Measurements from ENCODE around the gene CCDC120. TPM values are rescaled to one million over a fixed set of nuclear protein-coding genes. Genes with fewer than 3 reads are reported as not detected.

Gene CCDC120
- total RNA-seq, 1 experiment from 2014 or later, result 5.3 TPM

DNA sequence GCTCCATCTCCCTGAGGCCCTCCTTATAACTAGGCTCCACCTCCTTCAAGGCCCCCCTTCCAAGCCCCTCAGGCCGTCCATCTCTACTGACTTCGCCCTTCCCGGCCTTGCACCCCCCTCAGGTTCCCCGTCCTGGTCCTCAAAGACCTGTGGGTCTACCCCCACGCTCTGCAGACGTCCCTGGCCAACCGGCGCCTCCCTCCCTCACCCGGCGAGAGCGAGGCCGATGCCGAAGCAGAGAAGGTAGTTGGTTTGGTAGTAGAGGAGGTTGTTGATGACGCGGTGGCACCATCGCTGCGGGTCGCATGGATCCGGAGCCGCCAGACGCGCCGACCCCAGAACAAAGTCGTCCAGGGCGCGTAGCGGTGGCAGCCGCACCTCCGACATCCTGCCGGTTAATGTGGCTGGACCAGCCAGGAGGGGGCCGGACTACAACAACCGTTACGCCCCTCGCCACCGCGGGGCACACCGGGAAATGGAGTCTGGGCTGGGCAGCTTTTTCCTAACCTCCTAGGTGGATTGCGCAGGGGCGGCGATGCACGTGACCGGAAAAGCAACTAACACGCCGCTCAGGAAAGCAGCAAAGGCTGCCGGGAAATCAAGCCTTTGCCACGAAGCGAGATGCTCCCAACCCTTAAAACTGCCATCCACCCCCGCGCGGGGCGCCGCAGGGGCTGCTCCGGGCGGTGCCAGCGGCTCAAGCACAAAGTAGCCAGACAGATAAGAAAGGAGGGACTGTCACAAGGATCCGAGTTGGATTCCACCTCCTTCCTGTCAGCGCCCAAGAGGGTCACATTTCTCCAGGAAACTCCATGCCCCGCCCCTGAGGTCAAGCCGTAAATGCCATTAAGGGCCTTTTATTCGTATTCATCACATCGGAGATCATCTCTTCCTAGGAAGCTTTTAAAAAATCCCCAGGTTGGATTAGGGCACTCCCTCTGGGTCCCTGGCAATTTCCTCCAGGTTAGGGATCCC is 15.1 kb downstream of the CCDC120 start, which contains the start of gene PRAF2:
Gene PRAF2 (minus strand): TSS at position 402 of the 975 bp plus-strand sequence. CDS start 15 bp downstream, at position 387.
- H3K27ac ChIP-seq (ENCODE audit: low read length), result no peak within 1 kb of the TSS

GRCh38 chrX:49075347-49075746 is 16.5 kb downstream of the CCDC120 start:
- CTCF ChIA-PET, result no interaction called here

More for the DNA sequence above, 15.1 kb downstream of the CCDC120 start, which contains the start of gene PRAF2:
- no peak for DNase-seq
- H3K4me3 ChIP-seq (ENCODE audit: low read length), result no peak within 1 kb of the TSS
- no peak for ATAC-seq
- H3K27me3 ChIP-seq (ENCODE audit: low read length), result no peaks in the 10 kb centered on the region
- H4K20me1 ChIP-seq (ENCODE audit: low read length), result no peaks in the 10 kb centered on the region
- no peaks in the 10 kb centered on the region for H3K79me2 ChIP-seq (ENCODE audit: low read length)
- no TSS peak for BruUV-seq (replicated peaks)
- H3K36me3 ChIP-seq (ENCODE audit: low read depth, low read length), result no peaks in the 10 kb centered on the region
- H3K9ac ChIP-seq (ENCODE audit: low read length), result no peak within 1 kb of the TSS
- intact Hi-C loops (cut with micrococcal nuclease), result no loop called here
- ChIA-PET CTCF (no interaction called here), POLR2A (ENCODE audit: unreplicated experiment) (no interaction called here)
- H2AFZ ChIP-seq (ENCODE audit: low read length), result no peak within 1 kb of the TSS
- H3F3A ChIP-seq (ENCODE audit: low read length, unreplicated experiment), result no peaks in the 10 kb centered on the region
- no peak for TF ChIP-seq EZH2 (IDR thresholded peaks at IDR 0.05; ENCODE audit: low read length, unreplicated experiment)
- TF ChIP-seq EZH2phosphoT487 (IDR thresholded peaks at IDR 0.05; ENCODE audit: borderline replicate concordance, low read length), result no peak
- TF ChIP-seq, protein P1, sequence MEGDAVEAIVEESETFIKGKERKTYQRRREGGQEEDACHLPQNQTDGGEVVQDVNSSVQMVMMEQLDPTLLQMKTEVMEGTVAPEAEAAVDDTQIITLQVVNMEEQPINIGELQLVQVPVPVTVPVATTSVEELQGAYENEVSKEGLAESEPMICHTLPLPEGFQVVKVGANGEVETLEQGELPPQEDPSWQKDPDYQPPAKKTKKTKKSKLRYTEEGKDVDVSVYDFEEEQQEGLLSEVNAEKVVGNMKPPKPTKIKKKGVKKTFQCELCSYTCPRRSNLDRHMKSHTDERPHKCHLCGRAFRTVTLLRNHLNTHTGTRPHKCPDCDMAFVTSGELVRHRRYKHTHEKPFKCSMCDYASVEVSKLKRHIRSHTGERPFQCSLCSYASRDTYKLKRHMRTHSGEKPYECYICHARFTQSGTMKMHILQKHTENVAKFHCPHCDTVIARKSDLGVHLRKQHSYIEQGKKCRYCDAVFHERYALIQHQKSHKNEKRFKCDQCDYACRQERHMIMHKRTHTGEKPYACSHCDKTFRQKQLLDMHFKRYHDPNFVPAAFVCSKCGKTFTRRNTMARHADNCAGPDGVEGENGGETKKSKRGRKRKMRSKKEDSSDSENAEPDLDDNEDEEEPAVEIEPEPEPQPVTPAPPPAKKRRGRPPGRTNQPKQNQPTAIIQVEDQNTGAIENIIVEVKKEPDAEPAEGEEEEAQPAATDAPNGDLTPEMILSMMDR (conservative IDR thresholded peaks at IDR 0.05; ENCODE audit: low read depth, low read length), result no peak
- no peaks in the 10 kb centered on the region for H3K4me1 ChIP-seq (ENCODE audit: insufficient read depth, low read length)
- H3K9me3 ChIP-seq (ENCODE audit: low read length), result no peaks in the 10 kb centered on the region
- no peaks in the 10 kb centered on the region for H3K9me2 ChIP-seq (replicated peaks; ENCODE audit: low read length)
- H3K4me2 ChIP-seq (ENCODE audit: low read length), result no peak within 1 kb of the TSS

More at GRCh38 chrX:49075347-49075746, 16.5 kb downstream of the CCDC120 start:
- TF ChIP-seq, protein P1 (conservative IDR thresholded peaks at IDR 0.05; ENCODE audit: low read depth, low read length), result no peak
- TF ChIP-seq EZH2phosphoT487 (IDR thresholded peaks at IDR 0.05; ENCODE audit: borderline replicate concordance, low read length), result no peak
- no peak for TF ChIP-seq EZH2 (IDR thresholded peaks at IDR 0.05; ENCODE audit: low read length, unreplicated experiment)
- DNase-seq (no peak), ATAC-seq (no peak)
- POLR2A ChIA-PET (ENCODE audit: unreplicated experiment), result no interaction called here
- peaks cover 6% of the 10 kb centered on the region for H3K4me1 ChIP-seq (ENCODE audit: insufficient read depth, low read length)
- no TSS peak for BruUV-seq (replicated peaks)
- H3F3A ChIP-seq (ENCODE audit: low read length, unreplicated experiment), result no peaks in the 10 kb centered on the region
- H3K27me3 ChIP-seq (ENCODE audit: low read length), result no peaks in the 10 kb centered on the region
- H3K9me3 ChIP-seq (ENCODE audit: low read length), result no peaks in the 10 kb centered on the region
- no peak overlapping the region for H2AFZ ChIP-seq (ENCODE audit: low read length)
- intact Hi-C loops (cut with micrococcal nuclease), result no loop called here
- no peaks in the 10 kb centered on the region for H3K9me2 ChIP-seq (replicated peaks; ENCODE audit: low read length)
- H3K27ac ChIP-seq (ENCODE audit: low read length), result no peak overlapping the region
- no peaks in the 10 kb centered on the region for H3K79me2 ChIP-seq (ENCODE audit: low read length)
- no peaks in the 10 kb centered on the region for H3K36me3 ChIP-seq (ENCODE audit: low read depth, low read length)
- H3K4me2 ChIP-seq (ENCODE audit: low read length), result no peak overlapping the region
- no peak overlapping the region for H3K9ac ChIP-seq (ENCODE audit: low read length)
- H4K20me1 ChIP-seq (ENCODE audit: low read length), result no peaks in the 10 kb centered on the region
- H3K4me3 ChIP-seq (ENCODE audit: low read length), result no peak overlapping the region

Measured in PC-3 (cell line).